Liver (tissue), 9 donors: ENCODE measurements around the gene KIF17. TPM values are rescaled to one million over a fixed set of nuclear protein-coding genes. Genes with fewer than 3 reads are reported as not detected.

Source experiments
- DNase-seq: peaks from one replicate; pipeline ENCODE4 v3.0.0-alpha.2; 2017; ENCODE audit warnings: low spot score
- H3K27ac ChIP-seq, 2 donors: one replicate each; pipeline ENCODE4 v1.7.0; 2013; ENCODE audit warnings: inconsistent platforms in 2 of 2, low read length in 2 of 2, control low read depth in 1 of 2, low read depth in 1 of 2, mild to moderate bottlenecking in 1 of 2
- H3K27me3 ChIP-seq, 4 donors: one replicate each; pipeline versions ENCODE4 v1.6.1 to v1.7.0; 2013; ENCODE audit warnings: low read length in 3 of 4, inconsistent platforms in 1 of 4, mild to moderate bottlenecking in 1 of 4, moderate library complexity in 1 of 4; ENCODE audit not compliant: control insufficient read depth in 4 of 4, insufficient read depth in 4 of 4
- H3K36me3 ChIP-seq, 4 donors: one replicate each; pipeline versions ENCODE4 v1.6.1 to v1.7.0; 2013; ENCODE audit warnings: low read length in 3 of 4, mild to moderate bottlenecking in 3 of 4, low read depth in 1 of 4, moderate library complexity in 1 of 4; ENCODE audit not compliant: control insufficient read depth in 4 of 4, insufficient read depth in 3 of 4
- H3K4me1 ChIP-seq, 4 donors: one replicate each; pipeline versions ENCODE4 v1.6.1 to v1.7.0; 2013; ENCODE audit warnings: low read length in 3 of 4, mild to moderate bottlenecking in 3 of 4, moderate library complexity in 1 of 4; ENCODE audit not compliant: control insufficient read depth in 4 of 4, insufficient read depth in 4 of 4
- H3K4me3 ChIP-seq, 3 donors: one replicate each; pipeline versions ENCODE4 v1.6.1 to v1.7.0; 2013; ENCODE audit warnings: low read length in 3 of 3, control low read depth in 1 of 3, low read depth in 1 of 3, mild to moderate bottlenecking in 1 of 3
- H3K9ac ChIP-seq, 2 donors: one replicate each; pipeline ENCODE4 v1.7.0; 2013; ENCODE audit warnings: low read length in 2 of 2, mild to moderate bottlenecking in 2 of 2, moderate library complexity in 2 of 2, control low read depth in 1 of 2, low read depth in 1 of 2
- H3K9me3 ChIP-seq, 4 donors: one replicate each; pipeline versions ENCODE4 v1.6.1 to v1.7.0; 2013; ENCODE audit warnings: low read length in 3 of 4; ENCODE audit not compliant: control insufficient read depth in 4 of 4
- ATF3 ChIP-seq: IDR thresholded peaks from 2 replicates; pipeline ENCODE4 v1.6.1; 2016; ENCODE audit warnings: antibody characterized with exemption
- CTCF ChIP-seq: fragments of 150-350 bp; IDR thresholded peaks from 2 replicates; pipeline ENCODE4 v1.5.1; 2017; ENCODE audit warnings: improper control_type of control experiment, low read depth, low read length; ENCODE audit not compliant: missing input control
- EGR1 ChIP-seq, 2 donors: IDR thresholded peaks; 2 replicates each; pipeline ENCODE4 v1.6.1; 2016 to 2018; ENCODE audit warnings: antibody characterized with exemption in 2 of 2, low read depth in 2 of 2
- FOXA1 ChIP-seq: IDR thresholded peaks from 2 replicates; pipeline ENCODE4 v1.6.1; 2016; ENCODE audit warnings: antibody characterized with exemption
- FOXA2 ChIP-seq: IDR thresholded peaks from 2 replicates; pipeline ENCODE4 v1.6.1; 2016; ENCODE audit warnings: antibody characterized with exemption
- GABPA ChIP-seq, 2 donors: IDR thresholded peaks in 1 of 2; conservative IDR thresholded peaks in 1 of 2; 2 replicates each; pipeline ENCODE4 v1.6.1; 2016; ENCODE audit warnings: antibody characterized with exemption in 2 of 2, mild to moderate bottlenecking in 1 of 2, moderate library complexity in 1 of 2
- HNF4A ChIP-seq, 2 donors: conservative IDR thresholded peaks; 2 replicates each; pipeline ENCODE4 v1.6.1; 2016; ENCODE audit warnings: antibody characterized with exemption in 2 of 2, mild to moderate bottlenecking in 2 of 2
- HNF4G ChIP-seq: IDR thresholded peaks from 2 replicates; pipeline ENCODE4 v1.6.1; 2016; ENCODE audit warnings: antibody characterized with exemption
- JUND ChIP-seq, 2 donors: IDR thresholded peaks; 2 replicates each; pipeline ENCODE4 v1.6.1; 2016; ENCODE audit warnings: antibody characterized with exemption in 2 of 2
- MAX ChIP-seq: IDR thresholded peaks from 2 replicates; pipeline ENCODE4 v1.6.1; 2016; ENCODE audit warnings: antibody characterized with exemption
- NR2F2 ChIP-seq: IDR thresholded peaks from 2 replicates; pipeline ENCODE4 v1.6.1; 2016; ENCODE audit warnings: antibody characterized with exemption
- RAD21 ChIP-seq, 2 donors: IDR thresholded peaks; 2 replicates each; pipeline ENCODE4 v1.6.1; 2016; ENCODE audit warnings: antibody characterized with exemption in 2 of 2, mild to moderate bottlenecking in 2 of 2
- REST ChIP-seq: IDR thresholded peaks from 2 replicates; pipeline ENCODE4 v1.6.1; 2016; ENCODE audit warnings: antibody characterized with exemption, mild to moderate bottlenecking
- RXRA ChIP-seq, 2 donors: IDR thresholded peaks; 2 replicates each; pipeline ENCODE4 v1.6.1; 2017 to 2018; ENCODE audit warnings: antibody characterized with exemption in 2 of 2, mild to moderate bottlenecking in 1 of 2
- SP1 ChIP-seq: IDR thresholded peaks from 2 replicates; pipeline ENCODE4 v1.6.1; 2018; ENCODE audit warnings: antibody characterized with exemption, mild to moderate bottlenecking
- TAF1 ChIP-seq: conservative IDR thresholded peaks from 2 replicates; pipeline ENCODE4 v1.6.1; 2016; ENCODE audit warnings: antibody characterized with exemption, mild to moderate bottlenecking
- YY1 ChIP-seq: IDR thresholded peaks from 2 replicates; pipeline ENCODE4 v1.6.1; 2016; ENCODE audit warnings: antibody characterized with exemption, mild to moderate bottlenecking
- ZBTB33 ChIP-seq: IDR thresholded peaks from 2 replicates; pipeline ENCODE4 v1.6.1; 2016; ENCODE audit warnings: antibody characterized with exemption
- WGBS: extraction: QIAGEN DNeasy Blood & Tissue Kit; methylation state at CpG from one replicate; pipeline ENCODE4 v1.1.7; 2013; 5-methylcytosine and 5-hydroxymethylcytosine counted together
- polyA plus RNA-seq, 2 donors: library from polyadenylated mRNA; stranded (reverse) in 1 of 2; unstranded in 1 of 2; fragments of 200-250 nt in 1 of 2; fragments of >200 nt in 1 of 2; fragmentation: Nextera tagmentation in 1 of 2; extraction: Ambion mirVana in 1 of 2; gene quantifications; one replicate each; pipeline versions ENCODE4 v1.2.1 to v1.2.3, GENCODE V29; 2013 to 2015
- total RNA-seq, 2 donors: library from RNA; depleted of rRNA; stranded (reverse); fragments of >200 nt; gene quantifications; one replicate each; pipeline ENCODE4 v1.2.3, GENCODE V29; 2014
- donor health status: healthy.
- donor health status: healthy.
- donor health status: healthy.
- donor health status: healthy.
- donor health status: healthy.

Gene KIF17
- total and polyA plus RNA-seq, 4 donors, result 1.0 to 2.7 (median 2.0) TPM

DNA sequence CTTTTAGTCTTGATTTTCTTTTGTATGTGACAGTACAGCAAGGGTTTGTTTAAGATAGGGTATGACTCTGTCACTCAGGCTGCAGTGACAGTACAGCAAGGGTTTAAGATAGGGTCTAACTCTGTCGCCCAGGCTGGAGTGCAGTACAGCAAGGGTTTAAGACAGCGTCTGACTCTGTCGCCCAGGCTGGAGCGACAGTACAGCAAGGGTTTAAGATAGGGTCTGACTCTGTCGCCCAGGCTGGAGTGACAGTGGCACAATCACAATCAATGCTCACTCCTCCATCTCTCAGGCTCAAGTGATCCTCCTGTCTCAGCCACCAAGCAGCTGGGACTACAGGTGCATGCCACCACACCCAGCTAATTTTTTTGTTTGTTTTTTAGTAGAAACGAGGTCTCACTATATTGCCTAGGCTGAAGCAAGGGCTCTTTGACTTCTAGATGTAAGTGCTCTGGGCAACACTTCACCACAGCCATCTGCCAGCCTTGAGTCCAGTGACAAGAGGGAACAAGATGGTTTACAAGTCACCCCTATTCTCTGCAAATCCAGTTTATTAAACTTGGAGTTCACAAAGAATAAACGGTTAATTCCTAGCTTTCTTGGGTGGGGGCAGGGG lies 15.7 kb upstream of the KIF17 start:
- no peak for TF ChIP-seq RAD21 (IDR thresholded peaks at IDR 0.05)
- TF ChIP-seq RXRA (IDR thresholded peaks at IDR 0.05), result no peak
- TF ChIP-seq NR2F2, result no peak
- no peak for TF ChIP-seq CTCF
- TF ChIP-seq ZBTB33, result no peak
- no peak for TF ChIP-seq HNF4A (conservative IDR thresholded peaks at IDR 0.05)
- TF ChIP-seq HNF4G, result no peak
- TF ChIP-seq ATF3, result no peak
- TF ChIP-seq JUND (IDR thresholded peaks at IDR 0.05), result no peak
- no peak for TF ChIP-seq TAF1
- no peak for TF ChIP-seq REST
- TF ChIP-seq EGR1 (IDR thresholded peaks at IDR 0.05; ENCODE audit: low read depth in 2 of 2), result no peak
- TF ChIP-seq FOXA1, result no peak
- no peak for TF ChIP-seq SP1
- no peak for TF ChIP-seq GABPA (IDR thresholded peaks at IDR 0.05 in 1 of 2, conservative IDR thresholded peaks at IDR 0.05 in 1 of 2)
- TF ChIP-seq YY1, result no peak
- TF ChIP-seq MAX, result no peak
- TF ChIP-seq FOXA2, result no peak
- Histone ChIP-seq H3K9me3 (no peaks in the 10 kb centered on the region), H3K4me3 (no peak overlapping the region), H3K36me3 (peaks cover 0 to 8% (median 7%) of the 10 kb centered on the region in 4 donors), H3K27ac (peak overlapping the region in 1 of 2 donors; percentile 28), H3K4me1 (peaks cover 6 to 20% (median 13%) of the 10 kb centered on the region in 4 donors), H3K9ac (no peak overlapping the region), H3K27me3 (no peaks in the 10 kb centered on the region)
- DNase-seq, result no peak
- 24% methylated on average over 7 of the region's 7 CpGs for WGBS
